ENCODE results near the gene GRID1.

GRID1 gene

DNA sequence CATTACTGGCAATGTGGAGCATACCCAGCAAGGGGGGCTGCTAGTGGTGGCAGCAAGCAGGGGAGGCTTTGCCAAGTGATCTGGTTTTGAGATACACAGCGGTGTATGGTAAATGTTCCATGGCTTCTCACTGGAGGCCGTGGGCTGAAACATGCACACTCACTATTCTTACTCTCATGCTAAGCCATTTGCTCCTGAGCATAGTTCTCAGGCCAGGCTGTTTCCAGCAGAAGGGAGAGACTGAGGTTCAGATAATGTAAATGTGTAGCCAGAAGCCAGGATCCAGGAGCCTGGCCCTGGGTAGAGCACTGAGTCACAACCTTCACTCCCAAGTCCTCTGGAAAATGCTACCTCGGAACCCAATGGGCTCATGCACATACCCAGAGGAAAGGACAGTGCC is 757.9 kb downstream of the GRID1 start:
- Mint-ChIP-seq H3K27ac (no peak overlapping the region), H3K9me3 (no peaks in the 10 kb centered on the region), H3K4me3 (no peak overlapping the region), H3K36me3 (ENCODE audit: low read depth) (no peaks in the 10 kb centered on the region), H3K4me1 (peaks cover 5% of the 10 kb centered on the region), H3K27me3 (ENCODE audit: low read depth) (no peaks in the 10 kb centered on the region)
- TF ChIP-seq, protein P1, sequence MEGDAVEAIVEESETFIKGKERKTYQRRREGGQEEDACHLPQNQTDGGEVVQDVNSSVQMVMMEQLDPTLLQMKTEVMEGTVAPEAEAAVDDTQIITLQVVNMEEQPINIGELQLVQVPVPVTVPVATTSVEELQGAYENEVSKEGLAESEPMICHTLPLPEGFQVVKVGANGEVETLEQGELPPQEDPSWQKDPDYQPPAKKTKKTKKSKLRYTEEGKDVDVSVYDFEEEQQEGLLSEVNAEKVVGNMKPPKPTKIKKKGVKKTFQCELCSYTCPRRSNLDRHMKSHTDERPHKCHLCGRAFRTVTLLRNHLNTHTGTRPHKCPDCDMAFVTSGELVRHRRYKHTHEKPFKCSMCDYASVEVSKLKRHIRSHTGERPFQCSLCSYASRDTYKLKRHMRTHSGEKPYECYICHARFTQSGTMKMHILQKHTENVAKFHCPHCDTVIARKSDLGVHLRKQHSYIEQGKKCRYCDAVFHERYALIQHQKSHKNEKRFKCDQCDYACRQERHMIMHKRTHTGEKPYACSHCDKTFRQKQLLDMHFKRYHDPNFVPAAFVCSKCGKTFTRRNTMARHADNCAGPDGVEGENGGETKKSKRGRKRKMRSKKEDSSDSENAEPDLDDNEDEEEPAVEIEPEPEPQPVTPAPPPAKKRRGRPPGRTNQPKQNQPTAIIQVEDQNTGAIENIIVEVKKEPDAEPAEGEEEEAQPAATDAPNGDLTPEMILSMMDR (IDR thresholded peaks at IDR 0.05; ENCODE audit: unreplicated experiment in 3 of 3), result no peak

DNA sequence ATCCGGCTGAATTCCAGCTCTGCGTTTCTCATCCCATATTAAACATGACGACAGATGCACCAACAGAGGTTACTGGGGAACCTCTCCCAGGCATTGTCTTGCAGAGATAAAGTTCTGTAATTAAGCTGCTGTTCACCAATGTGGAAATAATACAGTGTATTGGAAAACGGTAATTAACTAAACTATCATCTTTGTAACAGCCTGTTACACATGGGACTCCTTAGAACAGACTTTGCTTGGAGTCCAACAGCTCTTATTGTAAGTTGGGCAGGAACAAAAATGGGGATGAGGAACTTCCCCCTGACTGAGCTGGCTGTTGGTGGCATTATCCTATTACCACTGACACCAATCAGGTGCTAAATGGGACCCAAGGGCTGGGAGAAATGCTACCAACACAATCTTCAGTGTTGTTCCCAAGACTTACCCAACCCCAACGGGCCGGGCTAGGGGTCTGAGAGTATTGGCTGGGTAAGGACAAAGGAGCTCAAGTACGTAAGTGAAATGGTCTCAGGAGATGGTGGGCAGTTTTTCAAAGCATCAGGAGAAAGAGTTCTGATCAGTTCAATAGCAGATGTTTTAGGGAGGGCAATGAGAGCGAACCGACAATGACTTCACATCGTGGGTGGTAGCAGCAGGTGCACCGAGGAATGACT is 759.4 kb downstream of the GRID1 start:
- peaks cover 5% of the 10 kb centered on the region for H3K4me1 Mint-ChIP-seq
- no peaks in the 10 kb centered on the region for H3K9me3 Mint-ChIP-seq
- H3K4me3 Mint-ChIP-seq, result no peak overlapping the region
- H3K27ac Mint-ChIP-seq, result no peak overlapping the region
- H3K36me3 Mint-ChIP-seq (ENCODE audit: low read depth), result no peaks in the 10 kb centered on the region
- TF ChIP-seq, protein P1 (IDR thresholded peaks at IDR 0.05; ENCODE audit: unreplicated experiment in 3 of 3), result no peak
- H3K27me3 Mint-ChIP-seq (ENCODE audit: low read depth), result no peaks in the 10 kb centered on the region

DNA sequence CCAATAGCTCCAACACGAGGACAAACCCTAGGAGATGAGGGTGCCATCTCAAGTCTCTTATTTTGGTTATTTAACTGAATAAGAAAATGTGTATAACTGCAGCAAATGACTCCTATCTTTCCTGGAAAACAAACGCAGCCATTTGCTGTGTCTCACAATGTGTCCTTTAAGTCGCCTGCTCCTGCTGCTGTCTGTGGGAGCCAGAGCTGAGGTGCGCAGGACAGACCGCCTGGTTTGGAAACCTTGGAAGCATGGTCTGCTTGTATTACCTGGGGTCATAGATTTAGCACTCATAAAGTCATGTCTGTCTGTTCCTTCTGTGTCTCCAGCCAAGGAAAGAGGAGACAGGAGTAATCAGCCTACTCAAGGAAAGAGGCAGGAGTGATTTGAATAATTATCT is 760.2 kb downstream of the GRID1 start:
- Mint-ChIP-seq H3K27ac (no peak overlapping the region), H3K36me3 (ENCODE audit: low read depth) (no peaks in the 10 kb centered on the region), H3K4me3 (no peak overlapping the region), H3K9me3 (no peaks in the 10 kb centered on the region), H3K27me3 (ENCODE audit: low read depth) (no peaks in the 10 kb centered on the region), H3K4me1 (peaks cover 5% of the 10 kb centered on the region)
- TF ChIP-seq, protein P1 (IDR thresholded peaks at IDR 0.05; ENCODE audit: unreplicated experiment in 3 of 3), result no peak

DNA sequence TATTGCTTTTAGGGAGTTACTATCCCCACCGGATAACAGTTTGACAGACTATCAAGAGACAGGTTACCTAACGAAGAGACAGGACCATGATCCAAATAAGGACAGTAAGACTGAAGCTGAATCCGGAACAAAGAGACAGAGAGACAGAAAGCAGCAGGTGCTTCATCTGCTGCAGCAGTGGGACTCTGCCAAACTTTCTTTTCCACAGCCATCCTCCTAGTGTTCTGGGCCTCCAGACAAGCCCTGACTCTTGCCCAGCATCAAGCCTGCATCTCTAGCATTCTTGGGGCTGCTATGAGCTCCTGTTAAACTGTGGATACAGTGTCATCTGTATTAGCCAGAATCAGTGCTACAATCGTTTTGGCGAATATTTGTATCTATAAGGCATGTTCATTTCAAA is 761.7 kb downstream of the GRID1 start:
- Mint-ChIP-seq H3K4me3 (no peak overlapping the region), H3K27ac (no peak overlapping the region), H3K36me3 (ENCODE audit: low read depth) (no peaks in the 10 kb centered on the region), H3K9me3 (no peaks in the 10 kb centered on the region), H3K4me1 (peaks cover 14% of the 10 kb centered on the region), H3K27me3 (ENCODE audit: low read depth) (no peaks in the 10 kb centered on the region)
- TF ChIP-seq, protein P1 (IDR thresholded peaks at IDR 0.05; ENCODE audit: unreplicated experiment in 3 of 3), result no peak

DNA sequence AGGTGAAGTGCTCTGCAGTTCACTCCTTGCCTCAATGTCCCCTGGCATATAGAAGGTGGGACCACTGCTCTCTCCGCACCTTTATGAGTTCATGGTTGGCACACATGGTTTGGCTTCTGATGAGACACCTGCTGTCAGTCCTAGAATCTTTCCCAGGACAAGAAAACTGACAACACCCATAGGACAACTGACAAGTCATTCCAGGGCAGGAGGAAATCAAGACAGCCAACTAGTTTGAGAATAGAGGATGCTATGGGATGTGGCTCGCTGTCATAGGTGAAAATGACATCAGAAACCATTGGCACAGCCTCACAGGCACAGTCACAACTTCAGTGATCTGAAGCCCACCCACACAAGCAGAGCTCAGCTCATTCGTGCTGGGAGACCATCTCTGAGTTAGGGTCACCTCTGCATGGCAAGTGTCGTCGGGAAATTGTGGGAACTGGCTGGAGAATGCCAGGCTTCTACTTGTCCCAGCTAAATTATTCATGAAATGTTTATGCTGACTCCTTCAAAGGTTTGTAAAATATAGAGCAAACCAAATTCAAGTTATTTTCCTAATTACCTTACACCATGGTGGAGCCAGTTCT is 762.4 kb downstream of the GRID1 start:
- TF ChIP-seq, protein P1 (IDR thresholded peaks at IDR 0.05; ENCODE audit: unreplicated experiment in 3 of 3), result no peak
- Mint-ChIP-seq H3K27me3 (ENCODE audit: low read depth) (no peaks in the 10 kb centered on the region), H3K9me3 (no peaks in the 10 kb centered on the region), H3K4me1 (peaks cover 20% of the 10 kb centered on the region), H3K4me3 (no peak overlapping the region), H3K27ac (no peak overlapping the region), H3K36me3 (ENCODE audit: low read depth) (no peaks in the 10 kb centered on the region)

Measured in nephron (organoid).